OCI-LY1 (cell line): ENCODE results near the gene FDXR.

Experiments
- CTCF ChIP-seq: fragments of 200-600 bp; sonication (generic), shearing (Covaris generic); IDR thresholded peaks from 2 replicates; pipeline ENCODE4 v1.5.1; 2017; ENCODE audit warnings: mild to moderate bottlenecking, antibody characterized with exemption, low read length, moderate library complexity, mixed read lengths
- EZH2 ChIP-seq: fragments of 200-600 bp; sonication (generic), shearing (Covaris generic); IDR thresholded peaks from 2 replicates; pipeline ENCODE4 v1.8.0; 2017; ENCODE audit warnings: borderline replicate concordance, mixed run types, mild to moderate bottlenecking, antibody characterized with exemption, low read length, moderate library complexity, mixed read lengths

- no peak for TF ChIP-seq CTCF
- no peak for TF ChIP-seq EZH2
These were observed 12.4 kb downstream of the FDXR start for GRCh38 chr17:74860229-74860871.
